GM20000 (cell line): ENCODE results near the gene SP7.
A peak's percentile ranks its signal among the peaks of the same experiment; 100 is the strongest.

Experiments used
- DNase-seq: peaks from one replicate; pipeline ENCODE4 v3.0.0; 2012; ENCODE audit warnings: low spot score
- CTCF ChIP-seq: IDR thresholded peaks from 2 replicates; pipeline ENCODE4 v1.5.1; 2012; ENCODE audit warnings: mild to moderate bottlenecking, control low read depth; ENCODE audit errors: extremely low read depth, missing control alignments

The SP7 gene

GRCh38 chr12:53336181-53336681, at the start of gene SP7:
TSS of gene SP7 (minus strand) at chr12:53336354. CDS start at chr12:53335646, 708 bp downstream.
- DNase-seq, result peak; percentile 5
- TF ChIP-seq CTCF, result no peak

- no peak for DNase-seq
- TF ChIP-seq CTCF, result no peak
These were observed 47.1 kb upstream of the SP7 start for GRCh38 chr12:53383258-53383657.

GRCh38 chr12:53381731-53382630, 45.8 kb upstream of the SP7 start:
- no peak for DNase-seq
- peak; percentile 53 for TF ChIP-seq CTCF

- no peak for DNase-seq
- TF ChIP-seq CTCF, result no peak
These were observed 44.9 kb upstream of the SP7 start for GRCh38 chr12:53380794-53381730.

GRCh38 chr12:53380104-53380793, 44.1 kb upstream of the SP7 start, which contains the start of gene SP1:
TSS of gene SP1 (plus strand) at chr12:53380176. CDS start at chr12:53380292, 116 bp downstream.
- peak; percentile 91 for DNase-seq
- no peak for TF ChIP-seq CTCF

GRCh38 chr12:53379389-53380103, 43.4 kb upstream of the SP7 start:
- TF ChIP-seq CTCF, result no peak
- peak; percentile 91 for DNase-seq
